Body of pancreas (tissue), 4 donors: ENCODE results near the gene CEP85L.

ENCODE experiments used
- POLR2A ChIP-seq, 3 donors: fragments of 450-650 bp; IDR thresholded peaks; one replicate each; pipeline ENCODE4 v1.6.1; 2016; ENCODE audit warnings: antibody characterized with exemption in 3 of 3, mild to moderate bottlenecking in 2 of 3
- TF ChIP-seq, protein P1 (sequence below), 7 experiments: fragments of 450-650 bp in 4 of 7; fragments of 200-600 bp in 3 of 7; sonication (generic) in 3 of 7; IDR thresholded peaks; one replicate each; pipeline ENCODE4 v1.5.1; 2016 to 2019; ENCODE audit warnings: antibody characterized with exemption in 7 of 7

DNA sequence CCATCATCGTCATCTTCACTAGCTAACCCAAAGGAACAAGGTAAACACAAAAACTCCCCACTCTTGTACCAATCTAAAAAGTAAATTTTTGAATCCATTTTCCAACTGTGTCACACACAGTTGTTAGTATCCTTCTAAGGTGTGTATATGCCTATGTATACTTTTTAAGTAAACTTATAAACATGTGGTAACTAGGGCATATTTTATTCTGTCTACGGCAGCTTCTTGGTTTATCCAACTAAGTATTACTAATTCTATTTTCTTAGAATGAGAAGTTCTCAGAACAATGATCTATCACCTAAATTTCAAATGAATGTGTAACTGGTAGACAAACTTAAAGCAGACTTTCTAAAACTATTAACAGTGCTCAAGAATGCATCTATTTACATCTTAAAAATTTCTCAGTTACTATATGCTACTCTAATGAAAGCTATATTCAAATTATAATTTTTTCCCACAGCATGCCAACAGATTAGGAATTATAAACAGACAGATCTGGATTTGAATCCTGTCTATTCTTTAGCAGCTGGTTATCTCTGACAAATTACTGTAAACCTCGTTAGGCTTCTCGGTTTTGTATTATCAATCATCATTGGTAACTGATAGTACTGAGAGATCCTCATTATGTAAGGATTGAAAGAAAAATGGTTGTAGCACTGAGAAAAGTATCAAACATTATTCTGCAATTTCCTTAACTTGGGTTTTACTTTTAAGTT, 105.1 kb downstream of the CEP85L start:
- no peak for TF ChIP-seq POLR2A (IDR thresholded peaks at IDR 0.05)
- TF ChIP-seq, protein P1, sequence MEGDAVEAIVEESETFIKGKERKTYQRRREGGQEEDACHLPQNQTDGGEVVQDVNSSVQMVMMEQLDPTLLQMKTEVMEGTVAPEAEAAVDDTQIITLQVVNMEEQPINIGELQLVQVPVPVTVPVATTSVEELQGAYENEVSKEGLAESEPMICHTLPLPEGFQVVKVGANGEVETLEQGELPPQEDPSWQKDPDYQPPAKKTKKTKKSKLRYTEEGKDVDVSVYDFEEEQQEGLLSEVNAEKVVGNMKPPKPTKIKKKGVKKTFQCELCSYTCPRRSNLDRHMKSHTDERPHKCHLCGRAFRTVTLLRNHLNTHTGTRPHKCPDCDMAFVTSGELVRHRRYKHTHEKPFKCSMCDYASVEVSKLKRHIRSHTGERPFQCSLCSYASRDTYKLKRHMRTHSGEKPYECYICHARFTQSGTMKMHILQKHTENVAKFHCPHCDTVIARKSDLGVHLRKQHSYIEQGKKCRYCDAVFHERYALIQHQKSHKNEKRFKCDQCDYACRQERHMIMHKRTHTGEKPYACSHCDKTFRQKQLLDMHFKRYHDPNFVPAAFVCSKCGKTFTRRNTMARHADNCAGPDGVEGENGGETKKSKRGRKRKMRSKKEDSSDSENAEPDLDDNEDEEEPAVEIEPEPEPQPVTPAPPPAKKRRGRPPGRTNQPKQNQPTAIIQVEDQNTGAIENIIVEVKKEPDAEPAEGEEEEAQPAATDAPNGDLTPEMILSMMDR (IDR thresholded peaks at IDR 0.05), result no peak
